ENCODE results near the gene SCN5A. TPM values are rescaled to one million over a fixed set of nuclear protein-coding genes. Genes with fewer than 3 reads are reported as not detected.

Gene SCN5A
- total RNA-seq, 1 experiment from 2014 or later: 0.16 TPM

GRCh38 chr3:38545983-38546382 lies 103.5 kb downstream of the SCN5A start:
- DNase-seq: no peak
- BruUV-seq (replicated peaks): no TSS peak
- H3K27ac Mint-ChIP-seq (ENCODE audit: unreplicated experiment): no peak overlapping the region
- H3K4me1 Mint-ChIP-seq (ENCODE audit: low read depth, unreplicated experiment): no peaks in the 10 kb centered on the region
- intact Hi-C loops (cut with micrococcal nuclease; ENCODE audit: unreplicated experiment): no loop called here
- H3K36me3 Mint-ChIP-seq (ENCODE audit: insufficient read depth, unreplicated experiment): no peaks in the 10 kb centered on the region
- Histone ChIP-seq H3K4me3 (ENCODE audit: low read depth, low read length) (no peak overlapping the region), H3K36me3 (ENCODE audit: control insufficient read depth, insufficient read depth, low read length) (no peaks in the 10 kb centered on the region), H3K27me3 (replicated peaks; ENCODE audit: control insufficient read depth, insufficient read depth, low read length) (no peaks in the 10 kb centered on the region; the same call in 1 of the 2 replicates), H3K9me3 (no peaks in the 10 kb centered on the region), H3K4me1 (no peaks in the 10 kb centered on the region)
- ChIA-PET CTCF (no interaction called here), POLR2A (no interaction called here)
- H3K9me3 Mint-ChIP-seq (ENCODE audit: unreplicated experiment): no peaks in the 10 kb centered on the region
- no peak for TF ChIP-seq CTCF (IDR thresholded peaks at IDR 0.05; ENCODE audit: insufficient read depth in 1 of 2, low read depth in 1 of 2, low read length in 1 of 2, severe bottlenecking in 1 of 2, unreplicated experiment in 1 of 2)
- H3K4me3 Mint-ChIP-seq (ENCODE audit: unreplicated experiment): no peak overlapping the region
- peaks cover 16% of the 10 kb centered on the region for H3K27me3 Mint-ChIP-seq (ENCODE audit: insufficient read depth, unreplicated experiment)

GRCh38 chr3:38545550-38545949 lies 103.9 kb downstream of the SCN5A start:
- CTCF ChIA-PET: no interaction called here
- BruUV-seq (replicated peaks): no TSS peak

GRCh38 chr3:38544926-38545325 lies 104.6 kb downstream of the SCN5A start:
- no peaks in the 10 kb centered on the region for H3K9me3 ChIP-seq

More at GRCh38 chr3:38545550-38545949, 103.9 kb downstream of the SCN5A start:
- H3K36me3 Mint-ChIP-seq (ENCODE audit: insufficient read depth, unreplicated experiment): no peaks in the 10 kb centered on the region
- no peak for DNase-seq
- H3K36me3 ChIP-seq (ENCODE audit: control insufficient read depth, insufficient read depth, low read length): no peaks in the 10 kb centered on the region
- no peaks in the 10 kb centered on the region; the same call in 1 of the 2 replicates for H3K27me3 ChIP-seq (replicated peaks; ENCODE audit: control insufficient read depth, insufficient read depth, low read length)
- no peak overlapping the region for H3K4me3 Mint-ChIP-seq (ENCODE audit: unreplicated experiment)
- TF ChIP-seq CTCF (IDR thresholded peaks at IDR 0.05; ENCODE audit: insufficient read depth in 1 of 2, low read depth in 1 of 2, low read length in 1 of 2, severe bottlenecking in 1 of 2, unreplicated experiment in 1 of 2): no peak
- H3K27ac Mint-ChIP-seq (ENCODE audit: unreplicated experiment): no peak overlapping the region
- no peaks in the 10 kb centered on the region for H3K9me3 Mint-ChIP-seq (ENCODE audit: unreplicated experiment)
- peaks cover 13% of the 10 kb centered on the region for H3K27me3 Mint-ChIP-seq (ENCODE audit: insufficient read depth, unreplicated experiment)
- H3K4me1 Mint-ChIP-seq (ENCODE audit: low read depth, unreplicated experiment): no peaks in the 10 kb centered on the region
- no peaks in the 10 kb centered on the region for H3K4me1 ChIP-seq
- no peak overlapping the region for H3K4me3 ChIP-seq (ENCODE audit: low read depth, low read length)
- intact Hi-C loops (cut with micrococcal nuclease; ENCODE audit: unreplicated experiment): no loop called here
- POLR2A ChIA-PET: no interaction called here
- H3K9me3 ChIP-seq: no peaks in the 10 kb centered on the region

More at GRCh38 chr3:38544926-38545325, 104.6 kb downstream of the SCN5A start:
- Mint-ChIP-seq H3K27me3 (ENCODE audit: insufficient read depth, unreplicated experiment) (peaks cover 11% of the 10 kb centered on the region), H3K9me3 (ENCODE audit: unreplicated experiment) (no peaks in the 10 kb centered on the region), H3K4me1 (ENCODE audit: low read depth, unreplicated experiment) (no peaks in the 10 kb centered on the region), H3K27ac (ENCODE audit: unreplicated experiment) (no peak overlapping the region), H3K4me3 (ENCODE audit: unreplicated experiment) (no peak overlapping the region), H3K36me3 (ENCODE audit: insufficient read depth, unreplicated experiment) (no peaks in the 10 kb centered on the region)
- no TSS peak for BruUV-seq (replicated peaks)
- DNase-seq: no peak
- no peaks in the 10 kb centered on the region; the same call in 1 of the 2 replicates for H3K27me3 ChIP-seq (replicated peaks; ENCODE audit: control insufficient read depth, insufficient read depth, low read length)
- intact Hi-C loops (cut with micrococcal nuclease; ENCODE audit: unreplicated experiment): no loop called here
- no peaks in the 10 kb centered on the region for H3K4me1 ChIP-seq
- H3K36me3 ChIP-seq (ENCODE audit: control insufficient read depth, insufficient read depth, low read length): no peaks in the 10 kb centered on the region
- no peak overlapping the region for H3K4me3 ChIP-seq (ENCODE audit: low read depth, low read length)
- TF ChIP-seq CTCF (IDR thresholded peaks at IDR 0.05; ENCODE audit: insufficient read depth in 1 of 2, low read depth in 1 of 2, low read length in 1 of 2, severe bottlenecking in 1 of 2, unreplicated experiment in 1 of 2): no peak
- POLR2A ChIA-PET: no interaction called here
- CTCF ChIA-PET: no interaction called here
